ENCODE results near the gene MTG1. TPM values are rescaled to one million over a fixed set of nuclear protein-coding genes. Genes with fewer than 3 reads are reported as not detected.
"Not testable (repeated sequence)": the region's sequence is repeated elsewhere in the genome, so short reads cannot be mapped to it uniquely, and the experiment has no call there.

MTG1 gene
- total RNA-seq, 1 experiment from 2014 or later = 52.6 TPM

GRCh38 chr10:133412381-133412711 lies 18.4 kb downstream of the MTG1 start:
- H3K36me3 ChIP-seq (replicated peaks; ENCODE audit: control insufficient read depth, insufficient read depth, low read length) = peaks cover 3% of the 10 kb centered on the region
- DNase-seq = no peak
- no peaks in the 10 kb centered on the region for H3K27me3 ChIP-seq (ENCODE audit: control insufficient read depth, insufficient read depth, low read length)
- no peak overlapping the region for H3K4me3 ChIP-seq (ENCODE audit: insufficient read depth, low read depth, low read length)

GRCh38 chr10:133414401-133414800 lies 20.4 kb downstream of the MTG1 start:
- not testable (repeated sequence) for H3K27me3 ChIP-seq (ENCODE audit: control insufficient read depth, insufficient read depth, low read length); H3K4me3 ChIP-seq (ENCODE audit: insufficient read depth, low read depth, low read length); DNase-seq; H3K36me3 ChIP-seq (replicated peaks; ENCODE audit: control insufficient read depth, insufficient read depth, low read length)

DNA sequence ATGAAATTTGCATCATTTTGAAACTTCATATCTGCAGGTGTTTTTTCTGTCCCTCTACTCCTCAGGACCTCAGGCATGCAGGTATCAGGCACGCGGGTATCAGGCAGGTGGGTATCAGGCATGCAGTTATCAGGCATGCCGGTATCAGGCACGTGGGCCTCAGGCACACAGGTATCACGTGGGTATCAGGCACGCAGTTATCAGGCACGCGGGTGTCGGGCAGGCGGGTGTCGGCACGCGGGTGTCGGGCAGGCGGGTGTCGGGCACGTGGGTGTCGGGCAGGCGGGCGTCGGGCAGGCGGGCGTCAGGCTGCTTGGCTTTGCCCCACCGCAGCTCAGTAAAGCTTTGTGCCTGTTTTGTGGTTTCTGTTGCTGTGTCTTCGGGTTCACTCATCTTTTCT lies 21.8 kb downstream of the MTG1 start:
- Histone ChIP-seq H3K4me3 (ENCODE audit: insufficient read depth, low read depth, low read length) (no peak overlapping the region), H3K27me3 (ENCODE audit: control insufficient read depth, insufficient read depth, low read length) (no peaks in the 10 kb centered on the region), H3K36me3 (replicated peaks; ENCODE audit: control insufficient read depth, insufficient read depth, low read length) (no peaks in the 10 kb centered on the region; the same call in none of the 2 replicates)
- DNase-seq = peak; percentile 22

- Histone ChIP-seq H3K36me3 (replicated peaks; ENCODE audit: control insufficient read depth, insufficient read depth, low read length) (no peaks in the 10 kb centered on the region; the same call in none of the 2 replicates), H3K4me3 (ENCODE audit: insufficient read depth, low read depth, low read length) (no peak overlapping the region), H3K27me3 (ENCODE audit: control insufficient read depth, insufficient read depth, low read length) (peaks cover 8% of the 10 kb centered on the region)
- DNase-seq = peak; percentile 13
Observed at GRCh38 chr10:133418289-133418993, 24.5 kb downstream of the MTG1 start.

- peak; percentile 50 for DNase-seq
- H3K27me3 ChIP-seq (ENCODE audit: control insufficient read depth, insufficient read depth, low read length) = peaks cover 13% of the 10 kb centered on the region
- H3K36me3 ChIP-seq (replicated peaks; ENCODE audit: control insufficient read depth, insufficient read depth, low read length) = no peaks in the 10 kb centered on the region; the same call in none of the 2 replicates
- no peak overlapping the region for H3K4me3 ChIP-seq (ENCODE audit: insufficient read depth, low read depth, low read length)
Observed at GRCh38 chr10:133419211-133419950, 25.4 kb downstream of the MTG1 start.

DNA sequence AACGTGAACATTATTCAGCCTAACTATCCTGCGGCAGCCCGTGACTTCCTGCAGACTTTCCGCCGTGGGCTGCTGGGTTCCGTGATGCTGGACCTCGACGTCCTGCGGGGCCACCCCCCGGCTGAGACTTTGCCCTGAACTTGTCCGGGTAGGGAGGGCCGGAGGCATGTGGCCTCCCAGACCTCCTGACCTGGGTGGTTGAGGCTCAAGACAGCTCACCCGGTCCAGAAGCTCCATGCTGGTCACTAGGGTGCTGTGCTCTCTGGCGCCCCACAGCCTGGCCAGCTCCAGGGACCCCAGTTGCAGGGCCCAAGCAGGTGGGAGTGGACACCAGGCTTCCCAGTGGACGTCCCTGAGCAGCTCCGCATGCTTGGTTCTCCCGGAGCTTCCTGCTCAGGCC lies 26.1 kb downstream of the MTG1 start:
- Histone ChIP-seq H3K4me3 (ENCODE audit: insufficient read depth, low read depth, low read length) (no peak overlapping the region), H3K36me3 (replicated peaks; ENCODE audit: control insufficient read depth, insufficient read depth, low read length) (no peaks in the 10 kb centered on the region; the same call in none of the 2 replicates), H3K27me3 (ENCODE audit: control insufficient read depth, insufficient read depth, low read length) (peaks cover 13% of the 10 kb centered on the region)
- peak; percentile 48 for DNase-seq

DNA sequence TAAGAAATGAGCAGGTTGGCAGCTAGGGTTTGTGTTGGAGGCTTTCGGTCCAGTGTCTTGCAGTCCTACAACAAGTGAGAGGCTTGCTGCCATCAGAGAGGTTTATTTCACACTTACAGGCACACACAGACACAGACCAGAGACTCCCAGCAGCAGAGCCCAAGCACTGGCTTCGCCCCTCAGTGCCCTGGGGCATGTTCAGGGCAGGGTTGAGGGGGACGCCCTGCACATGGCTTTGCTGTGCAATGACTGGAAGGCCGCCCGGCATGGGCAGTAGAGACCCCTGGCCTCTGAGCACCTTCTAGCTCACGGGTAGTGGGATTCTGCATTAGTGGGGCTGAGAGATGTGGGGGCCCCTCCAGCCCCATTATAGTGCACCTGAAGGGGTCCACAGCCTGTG lies 26.6 kb downstream of the MTG1 start:
- no peak overlapping the region for H3K4me3 ChIP-seq (ENCODE audit: insufficient read depth, low read depth, low read length)
- H3K36me3 ChIP-seq (replicated peaks; ENCODE audit: control insufficient read depth, insufficient read depth, low read length) = no peaks in the 10 kb centered on the region; the same call in none of the 2 replicates
- peaks cover 13% of the 10 kb centered on the region for H3K27me3 ChIP-seq (ENCODE audit: control insufficient read depth, insufficient read depth, low read length)
- DNase-seq = peak; percentile 37

- Histone ChIP-seq H3K36me3 (replicated peaks; ENCODE audit: control insufficient read depth, insufficient read depth, low read length) (no peaks in the 10 kb centered on the region; the same call in 1 of the 2 replicates), H3K27me3 (ENCODE audit: control insufficient read depth, insufficient read depth, low read length) (peaks cover 13% of the 10 kb centered on the region), H3K4me3 (ENCODE audit: insufficient read depth, low read depth, low read length) (no peak overlapping the region)
- DNase-seq = no peak
Observed at GRCh38 chr10:133421336-133422222, 27.6 kb downstream of the MTG1 start.

- DNase-seq = peak; percentile 62
- peaks cover 13% of the 10 kb centered on the region for H3K27me3 ChIP-seq (ENCODE audit: control insufficient read depth, insufficient read depth, low read length)
- no peaks in the 10 kb centered on the region; the same call in 1 of the 2 replicates for H3K36me3 ChIP-seq (replicated peaks; ENCODE audit: control insufficient read depth, insufficient read depth, low read length)
- H3K4me3 ChIP-seq (ENCODE audit: insufficient read depth, low read depth, low read length) = no peak overlapping the region
Observed at GRCh38 chr10:133422223-133422806, 28.4 kb downstream of the MTG1 start.

GRCh38 chr10:133422807-133423771 lies 29.1 kb downstream of the MTG1 start:
- peak overlapping the region; percentile 12; the same call in 1 of the 2 replicates for H3K4me3 ChIP-seq (ENCODE audit: insufficient read depth, low read depth, low read length)

GRCh38 chr10:133424102-133424501 lies 30.1 kb downstream of the MTG1 start:
- H3K27me3 ChIP-seq (ENCODE audit: control insufficient read depth, insufficient read depth, low read length) = peaks cover 13% of the 10 kb centered on the region
- not testable (repeated sequence) for DNase-seq

More at GRCh38 chr10:133422807-133423771, 29.1 kb downstream of the MTG1 start:
- peak; percentile 88 for DNase-seq
- no peaks in the 10 kb centered on the region; the same call in 1 of the 2 replicates for H3K36me3 ChIP-seq (replicated peaks; ENCODE audit: control insufficient read depth, insufficient read depth, low read length)
- peaks cover 13% of the 10 kb centered on the region for H3K27me3 ChIP-seq (ENCODE audit: control insufficient read depth, insufficient read depth, low read length)

DNA sequence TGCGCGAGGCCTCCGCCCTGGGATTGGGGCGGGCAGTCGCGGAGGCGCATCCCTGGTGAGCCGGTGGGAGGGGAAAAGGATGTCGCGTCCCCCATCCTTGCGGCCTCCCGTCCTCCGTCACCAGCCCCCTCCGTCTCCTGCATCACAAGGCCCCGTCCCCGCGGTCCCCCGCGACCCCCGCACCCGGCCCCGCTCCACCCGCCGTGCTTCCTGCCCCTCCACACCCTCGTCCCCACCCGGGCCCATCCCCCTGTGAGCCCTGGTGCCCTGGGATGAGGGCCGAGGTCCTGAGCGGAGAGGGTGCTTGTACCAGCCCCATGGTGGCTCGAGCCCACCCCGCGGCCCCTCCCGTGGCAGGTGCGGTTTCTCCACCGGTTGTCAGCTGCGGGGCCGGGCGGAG lies 30.6 kb downstream of the MTG1 start, which contains the start of gene SPRN:
TSS of gene SPRN (minus strand) at position 25 of the 400 bp plus-strand sequence. CDS start 944 bp downstream, outside the sequence.
- Histone ChIP-seq H3K27me3 (ENCODE audit: control insufficient read depth, insufficient read depth, low read length) (peaks cover 13% of the 10 kb centered on the region), H3K4me3 (ENCODE audit: insufficient read depth, low read depth, low read length) (peak within 1 kb of the TSS; percentile 19)
- DNase-seq; H3K36me3 ChIP-seq (replicated peaks; ENCODE audit: control insufficient read depth, insufficient read depth, low read length): not testable (repeated sequence)

More at GRCh38 chr10:133424102-133424501, 30.1 kb downstream of the MTG1 start:
- H3K36me3 ChIP-seq (replicated peaks; ENCODE audit: control insufficient read depth, insufficient read depth, low read length) = not testable (repeated sequence)
- peak overlapping the region; percentile 19 for H3K4me3 ChIP-seq (ENCODE audit: insufficient read depth, low read depth, low read length)

- H3K27me3 ChIP-seq (ENCODE audit: control insufficient read depth, insufficient read depth, low read length); H3K4me3 ChIP-seq (ENCODE audit: insufficient read depth, low read depth, low read length); H3K36me3 ChIP-seq (replicated peaks; ENCODE audit: control insufficient read depth, insufficient read depth, low read length); DNase-seq: not testable (repeated sequence)
Observed at GRCh38 chr10:133429571-133429970, 35.6 kb downstream of the MTG1 start.

All from H7 (cell line).